ENCODE measurements around the gene HPSE2. TPM values are rescaled to one million over a fixed set of nuclear protein-coding genes. Genes with fewer than 3 reads are reported as not detected.

Gene HPSE2
- total RNA-seq, 4 donors from 2014 or later: 32.3 to 70.0 (median 43.6) TPM

- 90% methylated on average over 1 of the region's 1 CpG for WGBS
- H3K4me3 ChIP-seq: no peak overlapping the region
- H3K27ac ChIP-seq (replicated peaks in 1 of 4): no peak overlapping the region
- TF ChIP-seq EP300 (IDR thresholded peaks at IDR 0.05) (no peak), POLR2AphosphoS5 (IDR thresholded peaks at IDR 0.05) (no peak), POLR2A (IDR thresholded peaks at IDR 0.05; ENCODE audit: low read depth) (no peak), CTCF (IDR thresholded peaks at IDR 0.05) (no peak)
- H3K9me3 ChIP-seq: no peaks in the 10 kb centered on the region
- no peaks in the 10 kb centered on the region for H3K36me3 ChIP-seq
- intact Hi-C loops (cut with DNase I): no loop called here
- no peak for DNase-seq (ENCODE audit: extremely low spot score)
- H3K4me1 ChIP-seq: no peaks in the 10 kb centered on the region
- no peaks in the 10 kb centered on the region for H3K27me3 ChIP-seq
Observed at GRCh38 chr10:98886686-98887085, 349.0 kb downstream of the HPSE2 start.

GRCh38 chr10:98885378-98885777 is 350.3 kb downstream of the HPSE2 start:
- no peak for TF ChIP-seq EP300 (IDR thresholded peaks at IDR 0.05)
- no peak for TF ChIP-seq POLR2A (IDR thresholded peaks at IDR 0.05; ENCODE audit: low read depth)
- no peak for TF ChIP-seq CTCF (IDR thresholded peaks at IDR 0.05)
- no peak for TF ChIP-seq POLR2AphosphoS5 (IDR thresholded peaks at IDR 0.05)
- H3K9me3 ChIP-seq: no peaks in the 10 kb centered on the region
- no peak overlapping the region for H3K27ac ChIP-seq (replicated peaks in 1 of 4)
- no peak overlapping the region for H3K4me3 ChIP-seq
- peaks cover 0 to 8% (median 2%) of the 10 kb centered on the region in 4 donors for H3K4me1 ChIP-seq
- intact Hi-C loops (cut with DNase I): no loop called here
- H3K27me3 ChIP-seq: no peaks in the 10 kb centered on the region
- no peaks in the 10 kb centered on the region for H3K36me3 ChIP-seq
- DNase-seq (ENCODE audit: extremely low spot score): no peak

GRCh38 chr10:98881789-98882188 is 353.9 kb downstream of the HPSE2 start:
- 100% methylated on average over 1 of the region's 1 CpG for WGBS
- TF ChIP-seq EP300 (IDR thresholded peaks at IDR 0.05) (no peak), POLR2AphosphoS5 (IDR thresholded peaks at IDR 0.05) (no peak), POLR2A (IDR thresholded peaks at IDR 0.05; ENCODE audit: low read depth) (no peak), CTCF (IDR thresholded peaks at IDR 0.05) (no peak)
- Histone ChIP-seq H3K4me1 (peaks cover 0 to 30% (median 26%) of the 10 kb centered on the region in 4 donors), H3K27me3 (no peaks in the 10 kb centered on the region), H3K4me3 (no peak overlapping the region), H3K27ac (replicated peaks in 1 of 4) (no peak overlapping the region), H3K36me3 (no peaks in the 10 kb centered on the region), H3K9me3 (no peaks in the 10 kb centered on the region)
- intact Hi-C loops (cut with DNase I): no loop called here
- no peak for DNase-seq (ENCODE audit: extremely low spot score)

GRCh38 chr10:98880971-98881370 is 354.7 kb downstream of the HPSE2 start:
- Histone ChIP-seq H3K36me3 (no peaks in the 10 kb centered on the region), H3K9me3 (no peaks in the 10 kb centered on the region), H3K4me1 (peaks cover 0 to 34% (median 29%) of the 10 kb centered on the region in 4 donors), H3K27ac (replicated peaks in 1 of 4) (peak overlapping the region in 1 of 4 donors; percentile 4), H3K4me3 (no peak overlapping the region), H3K27me3 (no peaks in the 10 kb centered on the region)
- 54% methylated on average over 2 of the region's 2 CpGs for WGBS
- no peak for DNase-seq (ENCODE audit: extremely low spot score)
- intact Hi-C loops (cut with DNase I): no loop called here
- TF ChIP-seq EP300 (IDR thresholded peaks at IDR 0.05) (no peak), POLR2AphosphoS5 (IDR thresholded peaks at IDR 0.05) (no peak), CTCF (IDR thresholded peaks at IDR 0.05) (no peak), POLR2A (IDR thresholded peaks at IDR 0.05; ENCODE audit: low read depth) (no peak)

GRCh38 chr10:98878921-98879320 is 356.7 kb downstream of the HPSE2 start:
- H3K36me3 ChIP-seq: no peaks in the 10 kb centered on the region
- no peak overlapping the region for H3K4me3 ChIP-seq
- peaks cover 0 to 34% (median 29%) of the 10 kb centered on the region in 4 donors for H3K4me1 ChIP-seq
- no peaks in the 10 kb centered on the region for H3K27me3 ChIP-seq
- WGBS: 19% methylated on average over 2 of the region's 2 CpGs
- H3K27ac ChIP-seq (replicated peaks in 1 of 4): no peak overlapping the region
- intact Hi-C loops (cut with DNase I): no loop called here
- TF ChIP-seq CTCF (IDR thresholded peaks at IDR 0.05): no peak
- no peak for TF ChIP-seq POLR2A (IDR thresholded peaks at IDR 0.05; ENCODE audit: low read depth)
- no peak for TF ChIP-seq POLR2AphosphoS5 (IDR thresholded peaks at IDR 0.05)
- TF ChIP-seq EP300 (IDR thresholded peaks at IDR 0.05): no peak
- no peak for DNase-seq (ENCODE audit: extremely low spot score)
- no peaks in the 10 kb centered on the region for H3K9me3 ChIP-seq

All from esophagus muscularis mucosa (tissue), 4 donors.